ENCODE results near the gene SLC8A1.

SLC8A1 gene

DNA sequence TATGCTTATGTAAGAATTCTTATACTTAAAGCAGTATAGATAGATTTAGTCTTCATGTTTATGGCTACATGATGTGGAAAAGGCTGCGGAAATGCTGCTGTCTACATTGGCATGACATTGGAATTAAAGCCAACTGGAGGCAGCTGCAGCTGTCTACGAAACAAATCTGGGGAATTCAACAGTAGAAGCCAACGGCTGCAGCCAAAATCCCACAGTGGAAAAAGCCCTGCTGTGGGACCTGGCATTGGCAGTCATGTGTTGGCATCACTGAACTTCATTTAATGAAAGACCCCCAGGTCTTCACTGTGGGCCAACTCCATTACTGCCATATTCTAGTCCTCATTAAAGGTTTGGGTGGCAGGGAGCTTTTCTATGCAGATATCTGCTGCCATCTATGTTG, 223.6 kb downstream of the SLC8A1 start:
- DNase-seq (ENCODE audit: low spot score), result no peak

DNA sequence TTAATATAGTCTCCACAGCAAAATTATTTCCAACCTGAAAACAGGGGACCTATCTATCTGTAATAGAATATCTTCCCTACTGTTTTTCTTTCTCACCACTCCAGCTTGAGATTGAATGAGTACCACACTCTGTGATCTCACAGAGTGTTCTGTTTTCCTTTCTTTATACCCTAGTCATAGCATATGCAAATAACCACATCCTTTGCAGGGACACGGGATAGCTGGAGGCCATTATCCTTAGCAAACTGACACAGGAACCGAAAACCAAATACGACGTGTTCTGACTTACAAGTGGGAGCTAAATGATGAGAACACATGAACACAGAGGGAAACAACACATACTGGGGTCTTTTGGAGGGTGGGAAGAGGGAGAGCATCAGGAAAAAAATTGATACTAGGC, 224.7 kb downstream of the SLC8A1 start:
- DNase-seq (ENCODE audit: low spot score), result no peak

DNA sequence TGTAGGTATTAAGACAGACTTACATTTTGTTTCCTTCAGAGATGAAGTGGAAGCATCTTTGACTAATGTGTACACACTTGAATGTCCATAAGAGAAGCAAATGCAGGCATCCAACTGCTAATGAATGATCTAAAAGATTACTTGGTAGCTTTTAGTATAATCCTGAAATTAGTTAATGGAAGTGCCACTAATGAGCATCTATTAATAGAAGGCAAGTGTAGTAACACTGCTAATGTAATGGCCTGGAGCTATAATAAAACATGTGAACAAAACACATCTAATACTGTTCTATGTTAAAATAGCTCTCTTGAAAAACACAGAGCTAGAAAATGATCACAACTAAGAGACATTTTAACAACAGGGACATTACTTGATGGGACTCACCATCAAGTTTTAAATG, 225.3 kb downstream of the SLC8A1 start:
- no peak for DNase-seq (ENCODE audit: low spot score)

DNA sequence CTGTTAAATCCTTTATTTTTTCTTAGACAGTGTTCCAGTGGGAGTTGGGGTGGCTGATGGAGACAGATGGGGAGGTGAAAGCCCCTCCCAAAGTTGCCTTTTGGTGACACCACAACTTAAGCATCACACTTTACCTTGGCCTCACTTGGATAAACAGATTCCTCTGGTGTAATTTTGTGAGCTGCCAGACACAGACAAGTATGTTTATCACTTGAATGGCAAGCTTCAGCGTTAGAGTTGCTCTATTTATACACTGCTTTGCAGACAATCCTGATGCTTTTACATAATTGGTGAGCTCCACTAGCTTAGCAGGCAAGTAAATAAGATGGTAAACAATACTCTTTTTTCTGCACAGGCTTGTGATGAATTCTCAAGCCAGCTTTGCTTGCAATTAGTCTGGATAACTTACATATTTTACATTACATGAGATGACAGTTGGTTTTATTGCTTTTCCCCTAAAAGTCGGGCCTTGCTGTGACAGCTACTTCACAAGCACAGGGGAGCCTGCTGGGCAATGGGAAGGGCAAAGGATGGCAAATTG, 226.2 kb downstream of the SLC8A1 start:
- no peak for DNase-seq (ENCODE audit: low spot score)

DNA sequence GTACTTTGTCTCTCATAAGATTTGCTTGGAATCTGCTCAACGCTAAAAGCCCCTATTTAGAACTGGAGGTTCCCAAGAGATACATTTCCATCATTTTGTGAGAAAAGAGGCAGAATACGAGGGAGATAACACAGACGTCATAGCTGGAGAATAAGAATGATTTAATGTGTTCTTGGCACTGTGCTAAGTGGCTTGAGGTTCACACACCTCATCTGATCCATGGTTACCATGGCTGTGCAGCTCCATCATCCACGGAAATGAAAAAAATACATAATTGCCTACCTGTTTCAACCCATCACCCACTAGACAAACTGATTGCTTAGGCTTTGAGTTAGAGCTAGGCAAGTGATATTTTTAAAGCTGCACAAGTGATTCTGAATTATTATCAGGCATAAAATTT, 227.6 kb downstream of the SLC8A1 start:
- DNase-seq (ENCODE audit: low spot score), result no peak

DNA sequence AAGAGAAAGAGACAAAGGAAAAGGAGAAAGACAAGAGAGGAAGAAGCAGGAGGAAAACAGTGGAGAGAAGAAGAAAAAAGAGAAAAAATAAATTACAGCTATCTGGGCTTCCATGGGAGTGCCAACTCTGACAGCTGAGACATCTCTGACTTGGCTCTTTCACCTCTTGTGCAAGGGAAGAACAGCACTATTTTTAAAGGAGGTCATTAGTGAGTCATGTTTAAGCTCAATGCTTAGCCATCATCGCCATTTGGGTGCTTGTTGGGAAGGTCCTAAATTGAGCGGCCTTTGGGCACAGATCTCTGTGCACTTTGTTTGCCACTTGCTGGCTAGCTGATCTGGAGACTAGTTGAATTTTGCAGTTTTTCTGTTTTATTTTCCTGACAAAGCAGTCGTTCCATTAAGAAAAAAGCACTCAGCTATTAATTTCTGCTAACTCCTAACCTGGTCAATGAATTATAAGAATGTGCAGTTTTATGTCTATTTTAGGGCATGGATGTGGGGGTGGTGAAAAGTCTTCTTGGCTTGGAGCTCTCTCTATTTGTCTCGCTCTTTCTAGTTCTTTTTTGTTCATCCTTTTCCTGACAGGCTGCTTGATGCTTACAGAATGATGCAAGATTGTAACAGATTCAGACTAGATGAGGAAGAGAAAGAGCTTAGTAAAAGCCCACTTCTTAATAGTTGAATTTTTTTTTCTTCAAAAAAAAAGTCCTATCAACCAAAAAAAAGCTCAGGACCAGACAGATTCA, 231.5 kb downstream of the SLC8A1 start:
- DNase-seq (ENCODE audit: low spot score), result no peak

DNA sequence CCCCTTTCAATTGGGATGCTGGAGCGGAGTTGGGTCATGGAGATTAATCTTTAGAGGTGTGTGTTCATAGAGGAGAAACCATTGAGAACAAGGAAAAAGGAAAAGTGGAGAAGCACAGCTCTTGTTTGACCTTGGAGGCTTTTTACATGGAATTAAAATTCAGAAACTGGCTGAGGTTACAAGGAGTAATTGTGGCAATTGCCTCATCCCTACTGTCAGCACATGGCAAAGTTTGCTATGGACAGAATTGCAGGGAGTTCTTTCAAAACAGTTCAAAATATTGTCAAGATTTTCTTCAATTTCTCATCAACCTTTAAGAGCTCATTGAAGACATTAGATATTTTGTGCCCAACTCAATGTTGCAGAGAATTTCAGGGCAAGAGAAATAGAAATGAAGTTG, 232.7 kb downstream of the SLC8A1 start:
- no peak for DNase-seq (ENCODE audit: low spot score)

DNA sequence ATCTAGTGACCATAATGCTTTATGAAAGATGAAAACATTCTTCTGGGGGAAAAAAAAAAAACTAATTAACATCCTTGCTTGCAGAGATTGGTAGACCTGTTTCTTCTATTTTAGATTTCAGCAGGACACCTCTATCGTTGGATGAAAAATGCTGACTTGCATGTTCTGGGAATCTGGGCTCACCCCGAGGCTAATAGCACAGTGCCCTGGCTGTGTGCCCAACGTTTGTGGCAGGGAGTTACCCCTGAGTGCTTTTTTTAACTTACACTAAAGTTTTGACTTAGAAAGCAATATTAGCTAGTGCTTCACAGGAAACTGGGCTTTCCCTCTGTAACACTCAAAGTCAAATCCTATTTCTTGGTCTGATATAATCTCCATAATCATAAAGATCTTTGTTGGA, 233.2 kb downstream of the SLC8A1 start:
- no peak for DNase-seq (ENCODE audit: low spot score)

DNA sequence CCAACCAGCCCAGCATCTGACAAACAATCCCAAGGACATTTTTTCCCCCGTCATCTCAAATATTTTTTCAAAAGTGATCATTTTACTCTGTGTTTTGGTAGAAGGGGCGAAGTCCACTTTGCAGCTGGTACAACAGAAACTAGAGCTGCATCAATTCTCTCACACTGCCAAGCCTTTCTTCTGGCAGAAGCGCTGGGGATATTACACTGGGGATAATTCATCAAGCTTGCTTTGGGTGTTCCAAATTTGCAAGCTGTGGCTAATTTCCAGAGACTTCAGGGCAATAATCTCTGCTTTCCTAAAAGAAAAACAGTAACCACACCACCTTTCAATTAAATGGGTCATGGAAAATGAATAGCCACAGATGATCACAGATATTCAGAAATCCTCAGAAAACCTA, 238.3 kb downstream of the SLC8A1 start:
- no peak for DNase-seq (ENCODE audit: low spot score)

DNA sequence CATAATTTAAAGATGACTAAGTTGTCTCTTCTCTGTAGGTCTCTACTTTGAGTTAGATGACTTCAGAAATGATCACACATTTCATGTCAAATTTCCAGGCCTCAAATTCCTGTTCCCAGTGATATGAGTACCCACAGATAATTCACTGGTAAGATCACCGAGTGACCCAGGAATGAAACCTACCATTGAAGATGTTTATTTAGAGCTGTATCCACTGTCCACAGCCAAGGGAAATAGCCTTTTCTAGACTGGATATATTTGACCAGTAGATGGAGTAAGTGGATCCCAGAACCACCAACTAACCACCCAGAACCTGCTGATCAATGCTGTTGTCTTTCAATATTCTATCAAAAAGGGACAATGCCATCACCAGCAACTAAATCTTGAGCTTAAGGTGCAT, 238.8 kb downstream of the SLC8A1 start:
- no peak for DNase-seq (ENCODE audit: low spot score)

DNA sequence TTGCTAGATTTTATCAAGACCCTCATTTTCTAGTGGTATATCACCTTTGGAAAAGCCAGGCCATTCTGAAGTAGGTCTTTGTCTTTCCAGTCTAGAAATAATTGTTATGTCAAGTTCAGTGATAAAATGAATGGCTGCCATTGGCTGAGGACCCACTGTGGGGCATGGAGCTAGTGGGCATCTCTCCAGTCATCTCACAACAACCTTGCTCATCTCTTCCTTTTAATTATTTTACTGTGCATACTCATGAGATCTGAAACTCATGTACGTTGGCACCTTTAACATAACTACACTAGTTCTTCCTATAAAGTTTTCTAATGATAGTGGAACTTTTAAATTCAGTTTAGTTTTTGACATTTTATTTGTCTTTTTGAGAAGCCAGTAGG, 240.9 kb downstream of the SLC8A1 start:
- DNase-seq (ENCODE audit: low spot score), result no peak

DNA sequence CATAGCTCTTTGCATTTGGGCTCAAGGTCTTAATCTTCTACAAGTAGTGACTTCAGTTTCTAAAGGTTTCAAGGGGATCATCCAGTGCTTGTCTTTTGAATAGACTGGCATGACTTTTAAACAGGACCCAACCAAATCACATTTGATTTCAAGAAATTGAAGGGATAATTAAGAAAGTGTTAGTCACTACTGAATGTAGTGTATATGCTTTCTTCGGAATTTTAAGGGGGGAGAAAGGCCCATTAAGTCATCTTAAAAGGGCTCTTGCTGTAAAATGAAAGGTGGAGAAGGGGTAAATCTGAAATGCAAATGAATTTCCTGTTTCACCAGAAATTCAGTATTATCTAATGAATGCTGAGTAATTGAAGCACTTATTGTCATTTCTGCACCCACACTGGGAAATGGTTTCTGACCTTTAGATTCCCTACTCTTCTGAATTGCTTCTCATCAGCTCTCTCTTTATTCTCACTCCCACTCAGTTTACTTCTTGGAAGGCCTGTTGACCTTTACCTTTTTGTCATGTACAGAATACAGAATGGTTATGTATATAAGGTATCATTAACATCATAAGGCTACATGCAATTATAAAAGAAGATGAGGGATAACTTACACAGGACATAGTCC, 241.4 kb downstream of the SLC8A1 start:
- DNase-seq (ENCODE audit: low spot score), result no peak

DNA sequence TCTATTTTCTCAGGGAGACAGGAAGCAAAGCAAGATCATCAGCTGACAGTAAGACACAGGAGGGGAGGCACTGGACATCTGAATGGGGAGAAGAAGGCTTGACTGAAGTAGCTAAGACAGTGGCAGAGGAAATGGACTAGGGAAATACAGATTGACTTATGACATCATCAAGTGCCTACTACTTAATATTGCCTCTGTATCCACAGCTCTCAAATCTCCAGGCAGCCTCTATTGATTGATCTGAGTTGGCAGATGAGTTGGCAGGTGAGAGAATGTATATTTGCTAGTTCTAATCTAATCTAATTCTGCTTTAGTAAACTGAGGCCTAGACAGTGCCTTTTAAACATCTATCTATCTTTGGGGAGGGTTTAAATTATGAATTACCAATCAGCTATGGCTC, 242.1 kb downstream of the SLC8A1 start:
- no peak for DNase-seq (ENCODE audit: low spot score)

DNA sequence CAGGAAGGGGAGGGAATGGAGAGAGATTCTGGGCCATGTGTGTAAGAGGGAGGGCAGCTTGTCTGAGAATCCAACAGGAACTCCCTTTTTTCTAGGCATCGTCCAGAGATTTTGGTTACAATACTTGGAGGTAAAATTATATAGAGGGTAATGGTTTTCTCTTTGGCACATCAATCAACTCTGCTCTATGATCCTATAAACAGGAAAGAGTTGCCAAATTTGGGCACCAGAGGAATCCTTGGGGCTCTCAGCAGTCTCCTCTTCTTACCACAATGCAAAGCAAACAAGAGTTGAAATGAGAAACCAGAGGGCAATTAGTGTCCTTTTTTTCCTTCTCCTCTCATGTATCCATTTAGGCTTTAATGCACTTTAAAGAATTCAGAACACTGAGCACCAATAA, 243.4 kb downstream of the SLC8A1 start:
- DNase-seq (ENCODE audit: low spot score), result no peak

DNA sequence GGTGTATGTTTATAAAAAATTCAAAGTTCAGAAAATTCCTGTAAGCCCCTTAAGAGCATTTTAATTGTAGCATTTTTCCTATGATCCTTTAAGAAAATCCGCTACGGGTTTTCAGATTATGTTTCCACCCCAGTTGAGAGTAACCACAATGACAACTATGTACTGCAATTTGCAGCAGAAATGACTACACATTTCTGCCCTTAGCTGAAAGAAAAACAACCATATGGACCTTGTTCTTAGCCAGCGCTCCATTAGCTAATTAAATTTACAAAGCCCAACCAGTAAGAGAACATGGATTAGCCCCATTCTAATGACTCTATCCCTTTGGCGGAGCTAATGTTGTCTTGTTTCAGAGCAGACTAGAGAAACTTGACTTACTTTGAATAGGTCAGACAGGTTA, 247.6 kb downstream of the SLC8A1 start:
- DNase-seq (ENCODE audit: low spot score), result no peak

DNA sequence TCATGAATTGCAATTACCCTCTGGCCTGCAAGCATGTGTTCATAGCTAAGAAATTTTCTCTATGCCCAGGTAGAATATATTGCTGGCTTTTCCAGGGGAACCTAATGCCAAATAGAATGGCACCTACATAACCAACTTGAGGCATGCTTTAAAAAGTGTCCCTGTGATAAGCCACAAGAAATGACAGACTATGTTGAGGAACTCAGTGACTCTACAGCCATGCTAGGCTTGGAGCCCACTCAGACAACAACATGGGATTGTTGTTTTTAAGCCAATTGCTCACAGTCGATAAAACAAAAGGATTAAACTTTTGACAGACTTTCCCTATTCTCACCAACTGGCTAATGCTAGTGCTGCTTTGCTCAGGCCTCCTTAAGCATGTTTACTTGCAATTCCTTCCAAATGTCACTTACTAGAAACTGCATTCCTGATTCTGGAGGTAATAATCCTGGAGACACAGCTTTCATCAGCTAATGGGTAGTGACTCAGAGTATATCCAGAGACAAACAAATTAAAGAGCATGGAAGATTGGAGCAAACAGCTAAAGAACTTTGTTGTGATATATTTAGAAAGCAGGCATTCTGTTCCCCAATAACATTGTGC, 249.0 kb downstream of the SLC8A1 start:
- no peak for DNase-seq (ENCODE audit: low spot score)

DNA sequence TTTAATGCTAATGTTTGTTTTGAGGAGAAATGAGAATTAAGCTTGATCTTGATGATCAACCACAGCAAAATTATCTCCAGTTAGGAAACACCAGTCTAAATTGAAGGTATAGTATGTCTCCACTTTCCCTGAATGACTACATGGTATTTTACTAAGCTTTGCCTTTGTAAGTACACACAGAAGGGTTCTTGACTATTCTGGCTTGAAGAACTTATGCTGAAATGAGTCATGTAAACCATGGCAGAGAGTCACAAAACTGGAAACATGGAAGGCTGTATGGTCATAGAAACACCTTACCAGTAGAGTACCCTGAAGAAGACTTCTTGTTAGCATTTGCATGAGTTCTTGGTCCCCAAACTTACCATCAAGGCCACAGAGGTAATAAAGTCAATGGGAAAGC, 250.5 kb downstream of the SLC8A1 start:
- DNase-seq (ENCODE audit: low spot score), result no peak

DNA sequence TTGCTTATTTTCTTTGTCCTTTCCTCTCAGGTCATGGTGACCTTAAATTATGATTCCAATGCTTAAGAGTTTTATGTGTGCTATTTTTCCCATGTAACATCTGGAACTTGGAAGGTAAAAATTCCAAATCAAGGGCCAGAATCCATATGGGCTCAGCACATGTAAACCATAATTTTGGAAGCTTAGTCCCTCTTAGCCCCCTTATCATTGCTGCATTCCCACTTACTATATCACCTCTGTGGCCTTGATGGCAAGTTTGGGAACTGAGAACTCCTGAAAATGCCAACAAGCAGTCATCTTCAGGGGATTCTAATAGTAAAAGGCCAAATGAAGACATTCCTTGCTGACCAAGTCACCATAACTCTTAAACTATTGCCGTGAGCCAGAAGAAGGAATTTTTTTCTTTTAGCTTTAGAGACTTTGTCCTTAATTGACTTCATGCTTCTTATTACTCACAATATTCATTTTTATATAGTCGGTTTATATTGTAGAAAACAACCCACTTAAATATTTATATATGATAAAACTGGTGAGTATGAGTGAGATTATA, 251.4 kb downstream of the SLC8A1 start:
- DNase-seq (ENCODE audit: low spot score), result no peak

DNA sequence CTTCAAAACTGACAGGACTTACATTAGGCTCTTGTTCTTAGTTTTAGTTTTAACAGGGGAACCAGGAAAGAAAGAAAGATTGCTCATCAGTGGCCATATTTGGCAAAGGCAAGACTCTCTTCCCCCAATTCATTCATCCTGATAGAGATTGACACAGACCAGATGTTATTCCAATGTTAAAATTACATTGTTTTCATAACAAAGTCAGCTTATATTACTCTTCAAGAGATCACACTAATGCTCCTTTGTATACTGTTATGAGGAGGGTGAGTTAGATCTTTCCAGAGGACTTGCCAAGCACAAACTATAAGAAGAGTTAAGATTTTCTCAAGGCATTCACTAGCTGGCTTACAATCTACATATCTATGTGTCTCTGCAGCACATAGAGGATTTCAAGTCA, 252.1 kb downstream of the SLC8A1 start:
- DNase-seq (ENCODE audit: low spot score), result no peak

DNA sequence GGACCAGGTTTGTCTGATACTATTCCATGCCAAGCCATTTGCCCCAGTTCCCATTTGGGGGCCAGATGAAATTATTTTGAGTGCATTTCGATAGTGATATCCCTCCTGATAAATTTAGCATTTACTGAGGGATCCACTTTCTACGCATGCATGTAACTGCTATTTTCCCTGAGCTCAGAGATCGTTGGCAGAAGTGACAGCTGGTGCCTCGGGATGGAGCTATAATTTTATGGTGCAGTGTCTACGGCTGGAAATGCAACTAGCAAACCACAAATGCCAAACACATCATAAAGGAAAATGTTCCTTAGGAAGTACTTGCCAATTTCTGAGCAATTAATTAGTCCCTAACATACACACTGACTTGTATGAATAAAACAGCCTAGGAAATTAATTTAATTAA, 254.8 kb downstream of the SLC8A1 start:
- no peak for DNase-seq (ENCODE audit: low spot score)

DNA sequence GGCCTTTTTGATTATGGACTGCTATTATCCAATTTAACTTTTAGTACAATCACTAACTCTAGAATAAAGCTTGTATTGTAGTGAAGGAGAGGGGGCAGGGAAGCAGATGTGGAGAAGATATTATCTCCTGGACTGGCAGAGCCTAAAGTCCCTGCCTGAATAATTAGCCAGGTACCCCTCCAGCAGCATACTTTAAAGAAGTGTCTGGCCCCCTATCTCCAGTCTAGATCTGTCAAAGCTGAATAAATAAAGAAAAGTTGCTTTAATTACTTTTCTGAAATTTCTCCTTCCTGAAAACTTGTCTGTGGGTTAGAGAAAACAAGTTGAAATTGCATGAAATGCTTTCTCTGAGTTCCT, 258.2 kb downstream of the SLC8A1 start:
- no peak for DNase-seq (ENCODE audit: low spot score)

DNA sequence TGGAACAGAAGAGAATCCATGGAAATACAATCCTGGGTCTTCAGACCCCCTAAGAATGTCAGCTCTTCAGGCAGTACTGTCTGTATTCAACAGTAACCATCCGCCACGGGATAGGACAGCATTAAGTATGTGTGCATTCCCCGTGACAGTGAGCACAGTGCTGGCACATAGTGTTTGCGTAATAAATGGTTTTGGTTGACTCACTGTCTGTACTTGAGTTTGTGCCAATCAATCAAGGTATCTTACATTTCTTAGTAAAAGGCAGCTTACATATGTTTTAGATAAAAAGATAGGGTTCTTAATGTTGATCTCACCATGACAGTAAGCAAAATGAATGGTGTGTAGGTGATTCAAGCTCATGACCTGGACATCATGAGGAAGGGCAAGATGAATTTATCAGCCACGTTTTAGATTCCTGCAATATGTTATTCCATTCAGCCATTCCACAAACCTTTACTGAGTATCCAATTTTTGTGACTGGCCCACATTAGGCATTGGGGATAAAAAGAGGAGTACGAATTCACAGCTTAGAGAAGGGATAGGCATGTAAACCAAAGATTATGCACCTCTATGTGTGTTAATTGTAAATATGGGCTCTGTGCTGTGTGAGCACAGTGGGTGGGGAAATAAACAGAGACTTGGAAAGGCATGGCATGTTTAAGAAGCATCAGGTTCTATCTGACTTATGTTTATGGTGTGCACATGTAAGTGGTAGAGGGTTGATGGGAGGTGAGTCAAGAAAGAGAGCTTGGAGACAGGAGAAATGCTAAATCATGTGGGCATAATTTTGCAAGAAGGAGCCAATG, 258.8 kb downstream of the SLC8A1 start:
- no peak for DNase-seq (ENCODE audit: low spot score)
